A673 (cell line): ENCODE data around the gene GPR78.

ENCODE experiments used
- CTCF ChIP-seq: fragments of 300-800, 200-600 bp; sonication (generic); conservative IDR thresholded peaks from 2 replicates; pipeline ENCODE4 v1.5.1; 2017; ENCODE audit warnings: low read depth, mild to moderate bottlenecking, antibody characterized with exemption, low read length, moderate library complexity, mixed read lengths
- EZH2 ChIP-seq: fragments of 200-600 bp; sonication (generic); IDR thresholded peaks from 2 replicates; pipeline ENCODE4 v1.6.1; 2017; ENCODE audit warnings: borderline replicate concordance, low read depth, mild to moderate bottlenecking, mixed read lengths, antibody characterized with exemption, low read length; ENCODE audit not compliant: poor library complexity, severe bottlenecking

- TF ChIP-seq CTCF (no peak), EZH2 (no peak)
These were observed 30.8 kb upstream of the GPR78 start for GRCh38 chr4:8549352-8549931.
